Upper lobe of right lung (tissue), 1 donor: ENCODE data around the gene RDH12. TPM values are rescaled to one million over a fixed set of nuclear protein-coding genes. Genes with fewer than 3 reads are reported as not detected.

Experiments
- ATAC-seq: fragments of 200-7000 bp; cut with Tn5 transposase; one replicate; pipeline ENCODE4 v1.9.1; 2020; ENCODE audit warnings: mild to moderate bottlenecking, moderate library complexity
- DNase-seq: peaks from one replicate; pipeline ENCODE4 v3.0.0-alpha.2; 2020
- H3K27ac ChIP-seq: fragments of 200-600 bp; one replicate; pipeline ENCODE4 v1.8.0; 2022
- H3K27me3 ChIP-seq: fragments of 200-600 bp; one replicate; pipeline ENCODE4 v1.8.0; 2022; ENCODE audit warnings: mild to moderate bottlenecking
- H3K36me3 ChIP-seq: fragments of 200-600 bp; one replicate; pipeline ENCODE4 v1.8.0; 2022
- H3K4me1 ChIP-seq: fragments of 200-600 bp; one replicate; pipeline ENCODE4 v1.8.0; 2022
- H3K4me3 ChIP-seq: fragments of 200-600 bp; one replicate; pipeline ENCODE4 v1.8.0; 2022; ENCODE audit warnings: mild to moderate bottlenecking
- H3K9me3 ChIP-seq: fragments of 200-600 bp; one replicate; pipeline ENCODE4 v1.8.0; 2022
- CTCF ChIP-seq: fragments of 200-600 bp; IDR thresholded peaks from one replicate; pipeline ENCODE4 v1.8.0; 2022; ENCODE audit warnings: antibody characterized with exemption
- intact Hi-C: fragments of 100-400 bp; cut with DNase I; formaldehyde crosslinking; loops from one replicate; pipeline ENCODE4 v1.11.0; 2022
- total RNA-seq: library from RNA; stranded (reverse); fragmentation: NEBNext Ultra II Directional; extraction: Animal tissue kit (Norgen Biotek cat#: 25700); gene quantifications from one replicate; pipeline ENCODE4 v1.2.1, GENCODE V29; 2021
- donor health status: DM: no; HTN: yes; CAD: no; lungs with severe emphysema.

RDH12 gene
- total RNA-seq, 1 donor from 2014 or later: 0.20 TPM

- no peak for ATAC-seq
- H3K9me3 ChIP-seq: no peaks in the 10 kb centered on the region
- H3K4me1 ChIP-seq: no peaks in the 10 kb centered on the region
- H3K36me3 ChIP-seq: peaks cover 70% of the 10 kb centered on the region
- H3K27me3 ChIP-seq: no peaks in the 10 kb centered on the region
- intact Hi-C loops: no loop called here
- H3K27ac ChIP-seq: no peak overlapping the region
- no peak for TF ChIP-seq CTCF
- no peak for DNase-seq
- no peak overlapping the region for H3K4me3 ChIP-seq
Measured at GRCh38 chr14:67756496-67756895, 54.8 kb downstream of the RDH12 start.

- Histone ChIP-seq H3K4me1 (no peaks in the 10 kb centered on the region), H3K27ac (no peak overlapping the region), H3K9me3 (no peaks in the 10 kb centered on the region), H3K27me3 (no peaks in the 10 kb centered on the region), H3K4me3 (no peak overlapping the region), H3K36me3 (peaks cover 70% of the 10 kb centered on the region)
- ATAC-seq (no peak), DNase-seq (no peak)
- intact Hi-C loops: no loop called here
- no peak for TF ChIP-seq CTCF
Measured at GRCh38 chr14:67757175-67757574, 55.5 kb downstream of the RDH12 start.

GRCh38 chr14:67759916-67760315 lies 58.2 kb downstream of the RDH12 start:
- DNase-seq: no peak
- Histone ChIP-seq H3K4me3 (no peak overlapping the region), H3K36me3 (peaks cover 69% of the 10 kb centered on the region), H3K27ac (no peak overlapping the region), H3K9me3 (no peaks in the 10 kb centered on the region), H3K27me3 (no peaks in the 10 kb centered on the region), H3K4me1 (peaks cover 6% of the 10 kb centered on the region)
- ATAC-seq: no peak
- no peak for TF ChIP-seq CTCF
- intact Hi-C loops: no loop called here

- no peak overlapping the region for H3K27ac ChIP-seq
- H3K4me3 ChIP-seq: no peak overlapping the region
- DNase-seq (no peak), ATAC-seq (no peak)
- intact Hi-C loops: no loop called here
- no peaks in the 10 kb centered on the region for H3K27me3 ChIP-seq
- H3K4me1 ChIP-seq: peaks cover 12% of the 10 kb centered on the region
- no peaks in the 10 kb centered on the region for H3K9me3 ChIP-seq
- no peak for TF ChIP-seq CTCF
- peaks cover 79% of the 10 kb centered on the region for H3K36me3 ChIP-seq
Measured at GRCh38 chr14:67762051-67762450, 60.4 kb downstream of the RDH12 start.

- Histone ChIP-seq H3K4me1 (peaks cover 12% of the 10 kb centered on the region), H3K36me3 (peaks cover 88% of the 10 kb centered on the region), H3K9me3 (no peaks in the 10 kb centered on the region), H3K4me3 (no peak overlapping the region), H3K27ac (no peak overlapping the region), H3K27me3 (no peaks in the 10 kb centered on the region)
- no peak for TF ChIP-seq CTCF
- intact Hi-C loops: no loop called here
- ATAC-seq (peak; percentile 76), DNase-seq (no peak)
Measured at GRCh38 chr14:67763158-67763822, 61.6 kb downstream of the RDH12 start.

- no peak overlapping the region for H3K4me3 ChIP-seq
- no peak for TF ChIP-seq CTCF
- no peaks in the 10 kb centered on the region for H3K9me3 ChIP-seq
- intact Hi-C loops: no loop called here
- H3K36me3 ChIP-seq: peaks cover 98% of the 10 kb centered on the region
- peaks cover 12% of the 10 kb centered on the region for H3K4me1 ChIP-seq
- ATAC-seq: no peak
- no peak overlapping the region for H3K27ac ChIP-seq
- no peaks in the 10 kb centered on the region for H3K27me3 ChIP-seq
- no peak for DNase-seq
Measured at GRCh38 chr14:67764496-67764895, 62.8 kb downstream of the RDH12 start.
